ENCODE data around the gene COL12A1. TPM values are rescaled to one million over a fixed set of nuclear protein-coding genes. Genes with fewer than 3 reads are reported as not detected.
"Not testable (repeated sequence)": the region's sequence is repeated elsewhere in the genome, so short reads cannot be mapped to it uniquely, and the experiment has no call there.

COL12A1 gene
- total and polyA plus RNA-seq, 2 donors (not counting 3 experiments of a cell fraction or from before 2014, with no cell fraction given), result 48.5 to 89.1 TPM

DNA sequence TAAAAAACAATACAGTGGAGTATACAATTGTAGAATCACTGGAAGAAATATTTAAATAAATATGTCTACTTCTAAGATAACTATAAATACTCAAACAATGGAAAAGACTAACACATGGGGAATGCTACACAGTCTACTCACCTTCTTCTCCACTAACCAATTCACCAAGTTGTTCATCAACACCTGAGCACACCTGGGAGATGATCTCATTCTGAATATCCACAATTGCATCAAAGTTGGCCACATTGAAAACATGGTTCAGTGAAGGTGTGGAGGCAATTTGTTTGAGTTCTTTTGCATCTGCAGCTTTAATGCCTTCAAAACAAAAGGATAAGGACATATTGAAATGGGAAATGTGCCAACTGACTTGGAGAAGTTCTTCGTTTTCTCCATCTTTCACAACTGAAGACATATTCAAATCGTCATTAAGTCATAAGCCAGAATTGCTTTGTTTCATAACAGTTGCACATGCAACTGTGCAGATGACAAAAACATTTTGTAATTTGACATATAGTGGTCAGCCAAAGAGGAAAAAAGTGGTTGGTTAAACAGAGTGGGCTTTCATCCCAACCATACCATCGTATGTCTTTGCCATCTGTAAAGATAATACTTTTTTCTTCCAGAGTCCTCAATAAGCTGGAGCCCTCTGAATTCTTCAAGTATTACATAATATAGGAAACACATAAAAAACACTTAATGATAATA is 17.5 kb downstream of the COL12A1 start:
- H3K27ac ChIP-seq (ENCODE audit: insufficient read depth, low read depth, low read length), result no peak overlapping the region
- H3K4me2 ChIP-seq (ENCODE audit: insufficient read depth, low read length), result no peak overlapping the region
- H3K27me3 ChIP-seq (ENCODE audit: control insufficient read depth in 2 of 2, insufficient read depth in 2 of 2, low read length in 2 of 2), result no peaks in the 10 kb centered on the region
- H4K20me1 ChIP-seq (replicated peaks; ENCODE audit: control insufficient read depth, extremely low read depth, insufficient read depth, low read length), result no peaks in the 10 kb centered on the region
- H3K9me1 ChIP-seq (replicated peaks; ENCODE audit: control insufficient read depth, extremely low read depth, insufficient read depth, low read length), result no peaks in the 10 kb centered on the region
- ChIA-PET POLR2A (no interaction called here), CTCF (no interaction called here)
- no peak overlapping the region for H3K4me3 ChIP-seq (replicated peaks in 1 of 3; ENCODE audit: insufficient read depth in 1 of 3, low read depth in 1 of 3, low read length in 3 of 3)
- H3K9me3 ChIP-seq (replicated peaks; ENCODE audit: control insufficient read depth, insufficient read depth, low read length), result no peaks in the 10 kb centered on the region
- DNase-seq (ENCODE audit: low read depth, low spot score), result no peak
- no peaks in the 10 kb centered on the region for H3K79me2 ChIP-seq (ENCODE audit: control insufficient read depth, insufficient read depth, low read length)
- intact Hi-C loops (cut with micrococcal nuclease) (no loop called here), dilution Hi-C loops (cut with MboI; ENCODE audit: extremely low pct_ligation_motif_present, low sequenced_read_pairs) (no loop called here)
- no peak overlapping the region for H2AFZ ChIP-seq (ENCODE audit: low read depth, low read length)
- TF ChIP-seq EZH2 (IDR thresholded peaks at IDR 0.05; ENCODE audit: borderline replicate concordance, low read depth, low read length, severe bottlenecking) (no peak), JUN (IDR thresholded peaks at IDR 0.05; ENCODE audit: borderline replicate concordance, insufficient read depth, insufficient read length, low read depth) (no peak), POLR2AphosphoS5 (IDR thresholded peaks at IDR 0.05; ENCODE audit: insufficient read depth, low read depth, low read length) (no peak), FOS (IDR thresholded peaks at IDR 0.05; ENCODE audit: borderline replicate concordance, insufficient read depth, low read length) (no peak), MYC (IDR thresholded peaks at IDR 0.05; ENCODE audit: low read depth, low read length) (no peak), POLR2A (IDR thresholded peaks at IDR 0.05; ENCODE audit: low read depth, low read length) (no peak), GATA2 (IDR thresholded peaks at IDR 0.05; ENCODE audit: insufficient read depth, insufficient read length, low read depth, low read length) (no peak)
- TF ChIP-seq, protein P1, sequence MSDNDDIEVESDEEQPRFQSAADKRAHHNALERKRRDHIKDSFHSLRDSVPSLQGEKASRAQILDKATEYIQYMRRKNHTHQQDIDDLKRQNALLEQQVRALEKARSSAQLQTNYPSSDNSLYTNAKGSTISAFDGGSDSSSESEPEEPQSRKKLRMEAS (IDR thresholded peaks at IDR 0.05; ENCODE audit: insufficient read depth, insufficient read length), result no peak
- TF ChIP-seq, protein P2, sequence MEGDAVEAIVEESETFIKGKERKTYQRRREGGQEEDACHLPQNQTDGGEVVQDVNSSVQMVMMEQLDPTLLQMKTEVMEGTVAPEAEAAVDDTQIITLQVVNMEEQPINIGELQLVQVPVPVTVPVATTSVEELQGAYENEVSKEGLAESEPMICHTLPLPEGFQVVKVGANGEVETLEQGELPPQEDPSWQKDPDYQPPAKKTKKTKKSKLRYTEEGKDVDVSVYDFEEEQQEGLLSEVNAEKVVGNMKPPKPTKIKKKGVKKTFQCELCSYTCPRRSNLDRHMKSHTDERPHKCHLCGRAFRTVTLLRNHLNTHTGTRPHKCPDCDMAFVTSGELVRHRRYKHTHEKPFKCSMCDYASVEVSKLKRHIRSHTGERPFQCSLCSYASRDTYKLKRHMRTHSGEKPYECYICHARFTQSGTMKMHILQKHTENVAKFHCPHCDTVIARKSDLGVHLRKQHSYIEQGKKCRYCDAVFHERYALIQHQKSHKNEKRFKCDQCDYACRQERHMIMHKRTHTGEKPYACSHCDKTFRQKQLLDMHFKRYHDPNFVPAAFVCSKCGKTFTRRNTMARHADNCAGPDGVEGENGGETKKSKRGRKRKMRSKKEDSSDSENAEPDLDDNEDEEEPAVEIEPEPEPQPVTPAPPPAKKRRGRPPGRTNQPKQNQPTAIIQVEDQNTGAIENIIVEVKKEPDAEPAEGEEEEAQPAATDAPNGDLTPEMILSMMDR (IDR thresholded peaks at IDR 0.05; ENCODE audit: extremely low read depth in 1 of 2, insufficient read depth in 1 of 2, low read depth in 1 of 2, low read length in 2 of 2), result no peak
- no peaks in the 10 kb centered on the region for H3K36me3 ChIP-seq (ENCODE audit: control insufficient read depth in 2 of 2, extremely low read depth in 1 of 2, insufficient read depth in 2 of 2, low read length in 2 of 2)
- BruUV-seq (replicated peaks), result no TSS peak
- no peak for FAIRE-seq
- H3K4me1 ChIP-seq (ENCODE audit: control insufficient read depth, extremely low read depth, insufficient read depth, low read length), result no peaks in the 10 kb centered on the region
- H3K9ac ChIP-seq (replicated peaks; ENCODE audit: extremely low read depth, insufficient read depth, low read length), result no peak overlapping the region

DNA sequence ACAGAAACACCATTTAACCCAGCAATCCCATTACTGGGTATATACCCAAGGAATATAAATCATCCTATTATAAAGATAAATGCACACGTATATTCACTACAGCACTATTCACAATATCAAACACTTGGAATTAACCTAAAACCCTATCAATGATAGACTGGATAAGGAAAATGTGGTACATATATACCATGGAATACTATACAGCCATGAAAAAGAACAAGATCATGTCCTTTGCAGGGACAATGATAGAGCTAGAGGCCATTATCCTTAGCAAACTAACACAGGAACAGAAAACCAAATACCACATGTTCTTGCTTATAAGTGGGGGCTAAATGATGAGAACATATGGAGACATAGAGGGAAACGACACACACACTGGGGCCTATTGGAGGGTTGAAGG is 19.3 kb downstream of the COL12A1 start:
- BruUV-seq (replicated peaks); CTCF ChIA-PET; H3K9me1 ChIP-seq (replicated peaks; ENCODE audit: control insufficient read depth, extremely low read depth, insufficient read depth, low read length): not testable (repeated sequence)

More for the DNA sequence above, 19.3 kb downstream of the COL12A1 start:
- H3K79me2 ChIP-seq (ENCODE audit: control insufficient read depth, insufficient read depth, low read length); intact Hi-C loops (cut with micrococcal nuclease); H3K27me3 ChIP-seq (ENCODE audit: control insufficient read depth in 2 of 2, insufficient read depth in 2 of 2, low read length in 2 of 2); H3K9me3 ChIP-seq (replicated peaks; ENCODE audit: control insufficient read depth, insufficient read depth, low read length); H4K20me1 ChIP-seq (replicated peaks; ENCODE audit: control insufficient read depth, extremely low read depth, insufficient read depth, low read length); DNase-seq (ENCODE audit: low read depth, low spot score); POLR2A ChIA-PET; H3K4me2 ChIP-seq (ENCODE audit: insufficient read depth, low read length); H3K27ac ChIP-seq (ENCODE audit: insufficient read depth, low read depth, low read length); H2AFZ ChIP-seq (ENCODE audit: low read depth, low read length); dilution Hi-C loops (cut with MboI; ENCODE audit: extremely low pct_ligation_motif_present, low sequenced_read_pairs); H3K36me3 ChIP-seq (ENCODE audit: control insufficient read depth in 2 of 2, extremely low read depth in 1 of 2, insufficient read depth in 2 of 2, low read length in 2 of 2); H3K4me3 ChIP-seq (replicated peaks in 1 of 3; ENCODE audit: insufficient read depth in 1 of 3, low read depth in 1 of 3, low read length in 3 of 3); FAIRE-seq; H3K4me1 ChIP-seq (ENCODE audit: control insufficient read depth, extremely low read depth, insufficient read depth, low read length); H3K9ac ChIP-seq (replicated peaks; ENCODE audit: extremely low read depth, insufficient read depth, low read length): not testable (repeated sequence)

Data from endothelial cell of umbilical vein (primary cell).